Testis (tissue), 2 donors: ENCODE results near the gene UBE2D4.

Source experiments
- POLR2A ChIP-seq: fragments of 450-650 bp; IDR thresholded peaks from one replicate; pipeline ENCODE4 v1.6.1; 2017; ENCODE audit warnings: antibody characterized with exemption, mild to moderate bottlenecking, moderate library complexity
- TF ChIP-seq, protein P1 (sequence below), 3 experiments: fragments of 450-650 bp in 2 of 3; fragments of 200-600 bp in 1 of 3; sonication (generic) in 1 of 3; IDR thresholded peaks; one replicate each; pipeline ENCODE4 v1.5.1; 2016 to 2019; ENCODE audit warnings: antibody characterized with exemption in 3 of 3, mild to moderate bottlenecking in 2 of 3, moderate library complexity in 1 of 3

DNA sequence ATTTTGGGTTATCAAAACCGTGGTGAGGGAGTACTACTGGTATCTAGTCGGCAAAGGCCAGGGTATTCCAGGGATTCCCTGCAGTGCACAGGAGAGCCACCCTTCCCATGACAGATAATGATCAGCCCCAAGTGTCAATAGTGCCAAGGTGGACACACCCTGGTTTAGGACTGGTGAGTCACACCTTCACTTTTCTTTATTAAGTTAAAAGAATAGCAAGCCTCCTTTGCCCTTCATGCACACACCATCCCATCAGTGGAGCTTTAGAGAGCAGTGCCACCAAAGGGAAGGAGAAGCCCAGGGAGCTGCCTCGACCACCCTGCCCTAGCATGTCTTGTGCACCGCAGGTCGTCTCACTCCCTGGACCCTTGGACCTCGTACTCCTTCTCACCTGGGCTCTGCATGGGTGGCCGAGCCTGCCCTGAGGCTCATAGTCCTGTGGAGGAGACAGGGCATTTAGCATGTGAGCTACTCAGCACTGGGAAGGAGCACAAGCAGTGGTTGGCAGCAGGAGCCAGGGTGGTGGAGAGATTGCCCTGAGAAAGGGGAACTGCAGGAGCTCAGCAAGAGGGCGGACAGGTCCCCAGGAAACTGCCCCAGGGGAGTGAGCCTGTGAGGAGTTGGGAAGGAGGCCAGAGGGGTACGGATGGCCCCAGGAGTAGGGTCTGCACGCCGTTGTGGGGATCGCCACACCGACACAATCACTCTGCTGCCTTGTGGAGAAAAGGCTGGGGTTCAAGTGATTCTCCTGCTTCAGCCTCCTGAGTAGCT, 17.4 kb downstream of the UBE2D4 start:
- TF ChIP-seq, protein P1, sequence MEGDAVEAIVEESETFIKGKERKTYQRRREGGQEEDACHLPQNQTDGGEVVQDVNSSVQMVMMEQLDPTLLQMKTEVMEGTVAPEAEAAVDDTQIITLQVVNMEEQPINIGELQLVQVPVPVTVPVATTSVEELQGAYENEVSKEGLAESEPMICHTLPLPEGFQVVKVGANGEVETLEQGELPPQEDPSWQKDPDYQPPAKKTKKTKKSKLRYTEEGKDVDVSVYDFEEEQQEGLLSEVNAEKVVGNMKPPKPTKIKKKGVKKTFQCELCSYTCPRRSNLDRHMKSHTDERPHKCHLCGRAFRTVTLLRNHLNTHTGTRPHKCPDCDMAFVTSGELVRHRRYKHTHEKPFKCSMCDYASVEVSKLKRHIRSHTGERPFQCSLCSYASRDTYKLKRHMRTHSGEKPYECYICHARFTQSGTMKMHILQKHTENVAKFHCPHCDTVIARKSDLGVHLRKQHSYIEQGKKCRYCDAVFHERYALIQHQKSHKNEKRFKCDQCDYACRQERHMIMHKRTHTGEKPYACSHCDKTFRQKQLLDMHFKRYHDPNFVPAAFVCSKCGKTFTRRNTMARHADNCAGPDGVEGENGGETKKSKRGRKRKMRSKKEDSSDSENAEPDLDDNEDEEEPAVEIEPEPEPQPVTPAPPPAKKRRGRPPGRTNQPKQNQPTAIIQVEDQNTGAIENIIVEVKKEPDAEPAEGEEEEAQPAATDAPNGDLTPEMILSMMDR (IDR thresholded peaks at IDR 0.05): no peak
- no peak for TF ChIP-seq POLR2A
